Measurements from ENCODE around the gene UBE2E3. TPM values are rescaled to one million over a fixed set of nuclear protein-coding genes. Genes with fewer than 3 reads are reported as not detected.

The UBE2E3 gene
- total and polyA plus RNA-seq, 10 donors = 29.9 to 66.5 (median 48.4) TPM

DNA sequence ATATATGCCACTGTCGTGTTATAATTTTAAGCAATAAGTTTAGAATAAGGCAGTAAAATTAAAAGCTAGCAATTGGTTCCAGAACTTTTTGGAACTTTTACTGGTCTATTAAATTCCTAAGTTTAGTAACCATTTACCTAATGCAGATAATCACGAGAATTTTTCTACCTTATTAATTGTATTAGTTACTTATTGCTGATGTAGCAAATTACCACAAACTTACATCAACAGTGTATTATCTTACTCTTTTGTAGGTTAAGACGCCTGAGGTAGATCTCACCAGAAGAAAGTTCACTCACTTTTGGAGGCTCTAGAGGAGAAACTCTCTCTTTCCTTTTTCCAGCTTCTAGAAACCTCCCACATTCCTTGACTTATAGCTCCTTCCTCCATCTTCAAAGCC is 14.0 kb upstream of the UBE2E3 start:
- Histone ChIP-seq H3K9me3 (no peaks in the 10 kb centered on the region), H3K36me3 (no peaks in the 10 kb centered on the region), H3K27me3 (replicated peaks in 1 of 7) (no peaks in the 10 kb centered on the region), H3K4me1 (no peaks in the 10 kb centered on the region), H3K27ac (no peak overlapping the region), H3K4me3 (no peak overlapping the region)
- no peak for DNase-seq
- intact Hi-C loops (cut with DNase I; ENCODE audit: low total_unique reads) = no loop called here
- 86 to 93% (median 90%) methylated on average over 3 of the region's 3 CpGs for WGBS, 5 donors
- TF ChIP-seq, protein P1, sequence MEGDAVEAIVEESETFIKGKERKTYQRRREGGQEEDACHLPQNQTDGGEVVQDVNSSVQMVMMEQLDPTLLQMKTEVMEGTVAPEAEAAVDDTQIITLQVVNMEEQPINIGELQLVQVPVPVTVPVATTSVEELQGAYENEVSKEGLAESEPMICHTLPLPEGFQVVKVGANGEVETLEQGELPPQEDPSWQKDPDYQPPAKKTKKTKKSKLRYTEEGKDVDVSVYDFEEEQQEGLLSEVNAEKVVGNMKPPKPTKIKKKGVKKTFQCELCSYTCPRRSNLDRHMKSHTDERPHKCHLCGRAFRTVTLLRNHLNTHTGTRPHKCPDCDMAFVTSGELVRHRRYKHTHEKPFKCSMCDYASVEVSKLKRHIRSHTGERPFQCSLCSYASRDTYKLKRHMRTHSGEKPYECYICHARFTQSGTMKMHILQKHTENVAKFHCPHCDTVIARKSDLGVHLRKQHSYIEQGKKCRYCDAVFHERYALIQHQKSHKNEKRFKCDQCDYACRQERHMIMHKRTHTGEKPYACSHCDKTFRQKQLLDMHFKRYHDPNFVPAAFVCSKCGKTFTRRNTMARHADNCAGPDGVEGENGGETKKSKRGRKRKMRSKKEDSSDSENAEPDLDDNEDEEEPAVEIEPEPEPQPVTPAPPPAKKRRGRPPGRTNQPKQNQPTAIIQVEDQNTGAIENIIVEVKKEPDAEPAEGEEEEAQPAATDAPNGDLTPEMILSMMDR (IDR thresholded peaks at IDR 0.05 in 8 of 11, conservative IDR thresholded peaks at IDR 0.05 in 3 of 11) = no peak
- no peak for TF ChIP-seq POLR2AphosphoS5 (IDR thresholded peaks at IDR 0.05)
- no peak for TF ChIP-seq POLR2A (IDR thresholded peaks at IDR 0.05)

DNA sequence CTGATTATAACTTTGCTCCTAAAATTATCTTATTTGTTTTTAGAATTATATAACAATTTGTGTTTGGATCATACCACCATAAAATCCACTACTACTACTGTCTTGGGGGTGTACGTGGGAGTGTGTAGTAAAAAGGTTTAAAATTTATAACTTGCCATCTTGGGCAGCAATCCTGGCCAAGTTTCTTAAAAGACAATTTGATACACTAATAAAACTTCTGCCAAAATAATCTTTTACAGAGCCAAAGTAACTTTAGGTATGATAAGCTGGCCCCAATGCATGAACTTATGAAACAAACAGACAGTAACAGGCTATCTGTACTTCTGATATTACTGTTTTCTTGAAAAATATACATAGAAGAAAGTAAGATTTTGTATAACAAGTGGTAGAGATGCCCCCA is 11.3 kb upstream of the UBE2E3 start:
- 84 to 95% (median 86%) methylated on average over 1 of the region's 1 CpG for WGBS, 5 donors
- TF ChIP-seq POLR2AphosphoS5 (IDR thresholded peaks at IDR 0.05) (no peak), POLR2A (IDR thresholded peaks at IDR 0.05) (no peak)
- TF ChIP-seq, protein P1 (IDR thresholded peaks at IDR 0.05 in 8 of 11, conservative IDR thresholded peaks at IDR 0.05 in 3 of 11) = no peak
- Histone ChIP-seq H3K4me1 (no peaks in the 10 kb centered on the region), H3K27me3 (replicated peaks in 1 of 7) (no peaks in the 10 kb centered on the region), H3K27ac (no peak overlapping the region), H3K36me3 (no peaks in the 10 kb centered on the region), H3K9me3 (no peaks in the 10 kb centered on the region), H3K4me3 (no peak overlapping the region)
- intact Hi-C loops (cut with DNase I; ENCODE audit: low total_unique reads) = no loop called here
- no peak for DNase-seq

DNA sequence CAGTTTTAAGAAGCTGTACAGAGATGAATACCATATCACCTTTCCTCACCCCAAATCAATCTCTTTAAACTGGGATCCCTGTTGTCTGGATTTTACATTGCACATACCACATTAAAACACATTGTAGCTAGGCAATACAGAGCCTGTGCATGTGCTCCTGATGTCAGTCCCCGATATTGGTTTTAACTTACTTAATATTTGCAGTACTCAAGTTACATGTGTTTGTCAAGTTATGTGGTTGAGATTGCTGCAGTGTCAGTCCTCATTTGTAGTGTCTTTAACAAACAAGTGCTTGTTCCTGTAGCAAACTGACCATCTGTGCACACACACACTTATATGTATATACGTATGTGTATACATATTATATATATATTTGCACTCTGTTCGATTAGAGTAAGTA is 10.4 kb upstream of the UBE2E3 start:
- no peaks in the 10 kb centered on the region for H3K27me3 ChIP-seq (replicated peaks in 1 of 7)
- DNase-seq = no peak
- H3K27ac ChIP-seq = no peak overlapping the region
- H3K4me3 ChIP-seq = no peak overlapping the region
- no peaks in the 10 kb centered on the region for H3K4me1 ChIP-seq
- intact Hi-C loops (cut with DNase I; ENCODE audit: low total_unique reads) = no loop called here
- TF ChIP-seq POLR2AphosphoS5 (IDR thresholded peaks at IDR 0.05) (no peak), POLR2A (IDR thresholded peaks at IDR 0.05) (no peak)
- TF ChIP-seq, protein P1 (IDR thresholded peaks at IDR 0.05 in 8 of 11, conservative IDR thresholded peaks at IDR 0.05 in 3 of 11) = no peak
- 88 to 93% (median 91%) methylated on average over 3 of the region's 3 CpGs for WGBS, 5 donors
- H3K36me3 ChIP-seq = no peaks in the 10 kb centered on the region
- no peaks in the 10 kb centered on the region for H3K9me3 ChIP-seq

DNA sequence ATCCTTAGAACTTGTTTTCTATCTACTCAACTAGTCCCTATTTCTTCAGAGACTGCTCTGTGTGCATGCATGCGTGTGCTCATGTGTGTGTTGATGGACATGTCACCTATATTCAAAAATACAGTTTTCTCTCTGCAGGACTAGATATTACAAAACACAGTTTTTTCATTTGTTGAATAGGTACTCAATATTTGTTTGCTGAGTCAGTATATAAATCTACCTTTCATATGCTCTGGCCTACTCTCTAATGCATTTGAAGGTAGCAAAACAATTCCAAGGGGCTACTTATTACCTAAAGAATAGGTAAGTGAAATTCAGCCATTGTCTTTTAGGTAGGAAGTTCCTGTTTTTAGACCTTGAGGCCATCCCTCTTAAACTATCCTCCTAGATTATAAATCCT is 8.6 kb upstream of the UBE2E3 start:
- DNase-seq = no peak
- TF ChIP-seq POLR2A (IDR thresholded peaks at IDR 0.05) (no peak), POLR2AphosphoS5 (IDR thresholded peaks at IDR 0.05) (no peak)
- TF ChIP-seq, protein P1 (IDR thresholded peaks at IDR 0.05 in 8 of 11, conservative IDR thresholded peaks at IDR 0.05 in 3 of 11) = no peak
- Histone ChIP-seq H3K9me3 (no peaks in the 10 kb centered on the region), H3K4me3 (no peak overlapping the region), H3K4me1 (no peaks in the 10 kb centered on the region), H3K27me3 (replicated peaks in 1 of 7) (no peaks in the 10 kb centered on the region), H3K36me3 (no peaks in the 10 kb centered on the region), H3K27ac (no peak overlapping the region)
- intact Hi-C loops (cut with DNase I; ENCODE audit: low total_unique reads) = no loop called here
- 91 to 100% (median 95%) methylated on average over 1 of the region's 1 CpG for WGBS, 5 donors

Data from spleen (tissue), 11 donors.